GM23338 (cell line): ENCODE results near the gene BTK. TPM values are rescaled to one million over a fixed set of nuclear protein-coding genes. Genes with fewer than 3 reads are reported as not detected.

Source experiments
- ATAC-seq: fragments of 200-7000 bp; cut with Tn5 transposase; 3 replicates; pipeline ENCODE4 v1.9.1; 2020
- DNase-seq: peaks from one replicate; pipeline ENCODE4 v3.0.0-alpha.2; 2015; ENCODE audit warnings: low spot score
- H2AFZ ChIP-seq: fragments of 200-600 bp; sonication (generic); 2 replicates; pipeline ENCODE4 v1.8.0; 2016; ENCODE audit warnings: antibody characterized with exemption, mild to moderate bottlenecking, moderate library complexity
- H3F3A ChIP-seq: fragments of 200-600 bp; sonication (generic); replicated peaks from 2 replicates; pipeline ENCODE4 v1.8.0; 2017; ENCODE audit warnings: antibody characterized with exemption, mixed run types, low read depth
- H3K27ac ChIP-seq: fragments of 200-600 bp; sonication (generic); 2 replicates; pipeline ENCODE4 v1.6.1; 2016; ENCODE audit warnings: low read depth
- H3K27me3 ChIP-seq: fragments of 200-600 bp; sonication (generic); 2 replicates; pipeline ENCODE4 v1.8.0; 2016; ENCODE audit warnings: mild to moderate bottlenecking, mixed run types, moderate library complexity; ENCODE audit not compliant: insufficient read depth
- H3K36me3 ChIP-seq: fragments of 200-600 bp; sonication (generic); 2 replicates; pipeline ENCODE4 v1.8.0; 2016; ENCODE audit warnings: mild to moderate bottlenecking; ENCODE audit not compliant: insufficient read depth
- H3K4me1 ChIP-seq: fragments of 200-600 bp; sonication (generic); 2 replicates; pipeline ENCODE4 v1.8.0; 2016; ENCODE audit warnings: mild to moderate bottlenecking, moderate library complexity; ENCODE audit not compliant: insufficient read depth
- H3K4me2 ChIP-seq: fragments of 200-600 bp; sonication (generic); 2 replicates; pipeline ENCODE4 v1.7.1; 2017; ENCODE audit warnings: mixed run types
- H3K4me3 ChIP-seq: fragments of 200-600 bp; sonication (generic); 2 replicates; pipeline ENCODE4 v1.6.1; 2016; ENCODE audit warnings: mixed run types
- H3K79me2 ChIP-seq: fragments of 200-600 bp; sonication (generic); replicated peaks from 2 replicates; pipeline ENCODE4 v1.8.0; 2017; ENCODE audit warnings: mild to moderate bottlenecking; ENCODE audit not compliant: insufficient read depth
- H3K9me2 ChIP-seq: fragments of 200-600 bp; sonication (generic); 2 replicates; pipeline ENCODE4 v1.8.0; 2017; ENCODE audit not compliant: insufficient read depth
- H4K20me1 ChIP-seq: fragments of 200-600 bp; sonication (generic); replicated peaks from 2 replicates; pipeline ENCODE4 v1.8.0; 2017; ENCODE audit warnings: mild to moderate bottlenecking; ENCODE audit not compliant: insufficient read depth
- H3K27ac Mint-ChIP-seq: 2 replicates; pipeline ENCODE4 v1.8.0; 2020; ENCODE audit warnings: inconsistent platforms, mild to moderate bottlenecking, moderate library complexity, mixed read lengths
- H3K27me3 Mint-ChIP-seq: 3 replicates; pipeline ENCODE4 v1.8.0; 2022; ENCODE audit warnings: low read depth, mild to moderate bottlenecking, moderate library complexity, mixed read lengths, inconsistent platforms; ENCODE audit not compliant: insufficient read depth, poor library complexity
- H3K36me3 Mint-ChIP-seq: 3 replicates; pipeline ENCODE4 v1.8.0; 2021; ENCODE audit warnings: low read depth, mild to moderate bottlenecking, inconsistent platforms, moderate library complexity, mixed read lengths
- H3K4me1 Mint-ChIP-seq: 3 replicates; pipeline ENCODE4 v1.8.0; 2020; ENCODE audit warnings: mild to moderate bottlenecking, inconsistent platforms, mixed read lengths
- H3K4me3 Mint-ChIP-seq: 3 replicates; pipeline ENCODE4 v1.8.0; 2021; ENCODE audit warnings: moderate library complexity, mild to moderate bottlenecking, inconsistent platforms, mixed read lengths
- H3K9me3 Mint-ChIP-seq: 3 replicates; pipeline ENCODE4 v1.8.0; 2020; ENCODE audit warnings: moderate library complexity, mild to moderate bottlenecking, inconsistent platforms, mixed read lengths
- CTCF ChIP-seq, 2 experiments: fragments of 200-600 bp in 1 of 2; sonication (generic) in 1 of 2; conservative IDR thresholded peaks; 2 replicates each; pipeline versions ENCODE4 v1.5.1 to v1.6.1; 2016 to 2017; ENCODE audit warnings: antibody characterized with exemption in 2 of 2, low read depth in 2 of 2, mild to moderate bottlenecking in 2 of 2, moderate library complexity in 1 of 2
- ETS1 ChIP-seq: IDR thresholded peaks from 2 replicates; pipeline ENCODE4 v1.6.1; 2016; ENCODE audit warnings: antibody characterized with exemption
- JUNB ChIP-seq: IDR thresholded peaks from one replicate; pipeline ENCODE4 v1.6.1; 2016; ENCODE audit warnings: antibody characterized with exemption; ENCODE audit not compliant: unreplicated experiment
- NANOG ChIP-seq: IDR thresholded peaks from 2 replicates; pipeline ENCODE4 v1.6.1; 2016; ENCODE audit warnings: antibody characterized with exemption, borderline replicate concordance
- POLR2AphosphoS5 ChIP-seq: IDR thresholded peaks from 2 replicates; pipeline ENCODE4 v1.6.1; 2016; ENCODE audit warnings: antibody characterized with exemption, low read depth
- STAT1 ChIP-seq: IDR thresholded peaks from one replicate; pipeline ENCODE4 v1.6.1; 2016; ENCODE audit warnings: antibody characterized with exemption; ENCODE audit not compliant: unreplicated experiment
- ZNF114 ChIP-seq: fragments of 250-450 bp; sonication (Bioruptor Pico); IDR thresholded peaks from 2 replicates; pipeline ENCODE4 v1.5.0; 2020; ENCODE audit warnings: mild to moderate bottlenecking, moderate library complexity
- ZNF331 ChIP-seq: fragments of 250-450 bp; sonication (Bioruptor Pico); IDR thresholded peaks from 2 replicates; pipeline ENCODE4 v1.5.0; 2020; ENCODE audit warnings: low read depth, mild to moderate bottlenecking, moderate library complexity
- polyA plus RNA-seq: library from polyadenylated mRNA; unstranded; fragments of >200 nt; fragmentation: Nextera tagmentation; extraction: Ambion mirVana; gene quantifications from 2 replicates; pipeline ENCODE4 v1.2.1, GENCODE V29; 2016
- total RNA-seq: library from RNA; depleted of rRNA; stranded (reverse); fragments of >200 nt; shearing (Covaris generic); gene quantifications from 2 replicates; pipeline ENCODE4 v1.2.3, GENCODE V29; 2014
- TF ChIP-seq, protein P1 (sequence below): IDR thresholded peaks from one replicate; pipeline ENCODE4 v1.6.1; 2018; ENCODE audit warnings: antibody characterized with exemption; ENCODE audit not compliant: unreplicated experiment
- TF ChIP-seq, protein P2 (sequence below): fragments of 250-450 bp; sonication (Bioruptor Pico); IDR thresholded peaks from 2 replicates; pipeline ENCODE4 v1.5.0; 2020; ENCODE audit warnings: mild to moderate bottlenecking, moderate library complexity

BTK gene
- total and polyA plus RNA-seq, 2 experiments from 2014 or later, result 0.19 to 0.31 TPM

- Histone ChIP-seq H3K4me3 (no peak overlapping the region), H3K9me2 (no peaks in the 10 kb centered on the region), H3K4me2 (no peak overlapping the region), H3F3A (no peaks in the 10 kb centered on the region), H3K4me1 (no peaks in the 10 kb centered on the region), H4K20me1 (no peaks in the 10 kb centered on the region), H3K79me2 (no peaks in the 10 kb centered on the region), H3K27me3 (no peaks in the 10 kb centered on the region), H3K36me3 (0 out of 2 replicates have a peak, but pooled peaks cover 6% of the 10 kb centered on the region), H3K27ac (no peak overlapping the region), H2AFZ (no peak overlapping the region)
- no peaks in the 10 kb centered on the region for H3K27me3 Mint-ChIP-seq
- no peak overlapping the region for H3K4me3 Mint-ChIP-seq
- TF ChIP-seq ETS1 (no peak), CTCF (conservative IDR thresholded peaks at IDR 0.05; ENCODE audit: low read depth in 2 of 2) (no peak), NANOG (no peak), ZNF114 (CRISPR knock-in tag) (no peak), POLR2AphosphoS5 (no peak), ZNF331 (CRISPR knock-in tag) (no peak), STAT1 (no peak), JUNB (no peak)
- TF ChIP-seq, protein P1, sequence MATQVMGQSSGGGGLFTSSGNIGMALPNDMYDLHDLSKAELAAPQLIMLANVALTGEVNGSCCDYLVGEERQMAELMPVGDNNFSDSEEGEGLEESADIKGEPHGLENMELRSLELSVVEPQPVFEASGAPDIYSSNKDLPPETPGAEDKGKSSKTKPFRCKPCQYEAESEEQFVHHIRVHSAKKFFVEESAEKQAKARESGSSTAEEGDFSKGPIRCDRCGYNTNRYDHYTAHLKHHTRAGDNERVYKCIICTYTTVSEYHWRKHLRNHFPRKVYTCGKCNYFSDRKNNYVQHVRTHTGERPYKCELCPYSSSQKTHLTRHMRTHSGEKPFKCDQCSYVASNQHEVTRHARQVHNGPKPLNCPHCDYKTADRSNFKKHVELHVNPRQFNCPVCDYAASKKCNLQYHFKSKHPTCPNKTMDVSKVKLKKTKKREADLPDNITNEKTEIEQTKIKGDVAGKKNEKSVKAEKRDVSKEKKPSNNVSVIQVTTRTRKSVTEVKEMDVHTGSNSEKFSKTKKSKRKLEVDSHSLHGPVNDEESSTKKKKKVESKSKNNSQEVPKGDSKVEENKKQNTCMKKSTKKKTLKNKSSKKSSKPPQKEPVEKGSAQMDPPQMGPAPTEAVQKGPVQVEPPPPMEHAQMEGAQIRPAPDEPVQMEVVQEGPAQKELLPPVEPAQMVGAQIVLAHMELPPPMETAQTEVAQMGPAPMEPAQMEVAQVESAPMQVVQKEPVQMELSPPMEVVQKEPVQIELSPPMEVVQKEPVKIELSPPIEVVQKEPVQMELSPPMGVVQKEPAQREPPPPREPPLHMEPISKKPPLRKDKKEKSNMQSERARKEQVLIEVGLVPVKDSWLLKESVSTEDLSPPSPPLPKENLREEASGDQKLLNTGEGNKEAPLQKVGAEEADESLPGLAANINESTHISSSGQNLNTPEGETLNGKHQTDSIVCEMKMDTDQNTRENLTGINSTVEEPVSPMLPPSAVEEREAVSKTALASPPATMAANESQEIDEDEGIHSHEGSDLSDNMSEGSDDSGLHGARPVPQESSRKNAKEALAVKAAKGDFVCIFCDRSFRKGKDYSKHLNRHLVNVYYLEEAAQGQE, result no peak
- TF ChIP-seq, protein P2, sequence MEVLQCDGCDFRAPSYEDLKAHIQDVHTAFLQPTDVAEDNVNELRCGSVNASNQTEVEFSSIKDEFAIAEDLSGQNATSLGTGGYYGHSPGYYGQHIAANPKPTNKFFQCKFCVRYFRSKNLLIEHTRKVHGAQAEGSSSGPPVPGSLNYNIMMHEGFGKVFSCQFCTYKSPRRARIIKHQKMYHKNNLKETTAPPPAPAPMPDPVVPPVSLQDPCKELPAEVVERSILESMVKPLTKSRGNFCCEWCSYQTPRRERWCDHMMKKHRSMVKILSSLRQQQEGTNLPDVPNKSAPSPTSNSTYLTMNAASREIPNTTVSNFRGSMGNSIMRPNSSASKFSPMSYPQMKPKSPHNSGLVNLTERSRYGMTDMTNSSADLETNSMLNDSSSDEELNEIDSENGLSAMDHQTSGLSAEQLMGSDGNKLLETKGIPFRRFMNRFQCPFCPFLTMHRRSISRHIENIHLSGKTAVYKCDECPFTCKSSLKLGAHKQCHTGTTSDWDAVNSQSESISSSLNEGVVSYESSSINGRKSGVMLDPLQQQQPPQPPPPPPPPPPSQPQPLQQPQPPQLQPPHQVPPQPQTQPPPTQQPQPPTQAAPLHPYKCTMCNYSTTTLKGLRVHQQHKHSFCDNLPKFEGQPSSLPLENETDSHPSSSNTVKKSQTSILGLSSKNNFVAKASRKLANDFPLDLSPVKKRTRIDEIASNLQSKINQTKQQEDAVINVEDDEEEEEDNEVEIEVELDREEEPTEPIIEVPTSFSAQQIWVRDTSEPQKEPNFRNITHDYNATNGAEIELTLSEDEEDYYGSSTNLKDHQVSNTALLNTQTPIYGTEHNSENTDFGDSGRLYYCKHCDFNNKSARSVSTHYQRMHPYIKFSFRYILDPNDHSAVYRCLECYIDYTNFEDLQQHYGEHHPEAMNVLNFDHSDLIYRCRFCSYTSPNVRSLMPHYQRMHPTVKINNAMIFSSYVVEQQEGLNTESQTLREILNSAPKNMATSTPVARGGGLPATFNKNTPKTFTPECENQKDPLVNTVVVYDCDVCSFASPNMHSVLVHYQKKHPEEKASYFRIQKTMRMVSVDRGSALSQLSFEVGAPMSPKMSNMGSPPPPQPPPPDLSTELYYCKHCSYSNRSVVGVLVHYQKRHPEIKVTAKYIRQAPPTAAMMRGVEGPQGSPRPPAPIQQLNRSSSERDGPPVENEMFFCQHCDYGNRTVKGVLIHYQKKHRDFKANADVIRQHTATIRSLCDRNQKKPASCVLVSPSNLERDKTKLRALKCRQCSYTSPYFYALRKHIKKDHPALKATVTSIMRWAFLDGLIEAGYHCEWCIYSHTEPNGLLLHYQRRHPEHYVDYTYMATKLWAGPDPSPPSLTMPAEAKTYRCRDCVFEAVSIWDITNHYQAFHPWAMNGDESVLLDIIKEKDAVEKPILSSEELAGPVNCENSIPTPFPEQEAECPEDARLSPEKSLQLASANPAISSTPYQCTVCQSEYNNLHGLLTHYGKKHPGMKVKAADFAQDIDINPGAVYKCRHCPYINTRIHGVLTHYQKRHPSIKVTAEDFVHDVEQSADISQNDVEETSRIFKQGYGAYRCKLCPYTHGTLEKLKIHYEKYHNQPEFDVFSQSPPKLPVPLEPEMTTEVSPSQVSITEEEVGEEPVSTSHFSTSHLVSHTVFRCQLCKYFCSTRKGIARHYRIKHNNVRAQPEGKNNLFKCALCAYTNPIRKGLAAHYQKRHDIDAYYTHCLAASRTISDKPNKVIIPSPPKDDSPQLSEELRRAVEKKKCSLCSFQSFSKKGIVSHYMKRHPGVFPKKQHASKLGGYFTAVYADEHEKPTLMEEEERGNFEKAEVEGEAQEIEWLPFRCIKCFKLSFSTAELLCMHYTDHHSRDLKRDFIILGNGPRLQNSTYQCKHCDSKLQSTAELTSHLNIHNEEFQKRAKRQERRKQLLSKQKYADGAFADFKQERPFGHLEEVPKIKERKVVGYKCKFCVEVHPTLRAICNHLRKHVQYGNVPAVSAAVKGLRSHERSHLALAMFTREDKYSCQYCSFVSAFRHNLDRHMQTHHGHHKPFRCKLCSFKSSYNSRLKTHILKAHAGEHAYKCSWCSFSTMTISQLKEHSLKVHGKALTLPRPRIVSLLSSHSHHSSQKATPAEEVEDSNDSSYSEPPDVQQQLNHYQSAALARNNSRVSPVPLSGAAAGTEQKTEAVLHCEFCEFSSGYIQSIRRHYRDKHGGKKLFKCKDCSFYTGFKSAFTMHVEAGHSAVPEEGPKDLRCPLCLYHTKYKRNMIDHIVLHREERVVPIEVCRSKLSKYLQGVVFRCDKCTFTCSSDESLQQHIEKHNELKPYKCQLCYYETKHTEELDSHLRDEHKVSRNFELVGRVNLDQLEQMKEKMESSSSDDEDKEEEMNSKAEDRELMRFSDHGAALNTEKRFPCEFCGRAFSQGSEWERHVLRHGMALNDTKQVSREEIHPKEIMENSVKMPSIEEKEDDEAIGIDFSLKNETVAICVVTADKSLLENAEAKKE, result no peak
- peaks cover 14% of the 10 kb centered on the region; the same call in 2 of the 3 replicates for H3K9me3 Mint-ChIP-seq
- peaks cover 63% of the 10 kb centered on the region for H3K36me3 Mint-ChIP-seq
- H3K27ac Mint-ChIP-seq, result no peak overlapping the region
- no peak for ATAC-seq
- H3K4me1 Mint-ChIP-seq, result no peaks in the 10 kb centered on the region
- no peak for DNase-seq
These were observed 44.6 kb upstream of the BTK start for GRCh38 chrX:101430457-101431078.
